Fibroblast of villous mesenchyme (primary cell): Measurements from ENCODE around the gene SMPDL3A. TPM values are rescaled to one million over a fixed set of nuclear protein-coding genes. Genes with fewer than 3 reads are reported as not detected.
A peak's percentile ranks its signal among the peaks of the same experiment; 100 is the strongest.

Experiments used
- DNase-seq: peaks from one replicate; pipeline ENCODE4 v3.0.0-alpha.2; 2010; ENCODE audit warnings: low read depth
- H3K4me3 ChIP-seq: 2 replicates; pipeline ENCODE4 v1.5.1; 2011; ENCODE audit warnings: low read depth, mild to moderate bottlenecking, low read length
- total RNA-seq: library from RNA; depleted of rRNA; stranded (reverse); fragments of >200 nt; gene quantifications from 2 replicates; pipeline ENCODE4 v1.2.3, GENCODE V29; 2012
- TF ChIP-seq, protein P1 (sequence below): IDR thresholded peaks from 2 replicates; pipeline ENCODE4 v1.5.1; 2012; ENCODE audit warnings: low read depth, mild to moderate bottlenecking, low read length; ENCODE audit not compliant: insufficient read depth

SMPDL3A gene
- total RNA-seq, 1 donor = 13.4 TPM

DNA sequence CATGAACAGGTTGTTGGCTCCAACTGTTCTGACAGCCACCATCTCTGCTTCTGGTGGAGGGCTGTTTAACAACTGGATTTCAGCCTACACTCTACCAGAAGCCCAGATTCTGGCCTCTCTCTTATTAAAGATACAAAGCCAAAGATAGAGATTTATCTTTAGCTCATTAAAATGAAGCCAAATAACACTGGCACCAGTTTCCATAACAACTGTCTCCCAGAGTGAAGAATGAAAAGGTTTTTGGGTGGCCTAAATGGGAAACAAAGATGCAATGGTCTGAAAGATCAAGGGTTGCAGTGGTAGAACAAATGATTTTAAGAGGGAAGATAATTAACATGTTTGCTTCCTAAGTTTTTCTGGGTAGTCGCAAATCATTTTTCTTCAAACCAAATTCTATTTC is 3.2 kb upstream of the SMPDL3A start:
- no peak for DNase-seq
- TF ChIP-seq, protein P1, sequence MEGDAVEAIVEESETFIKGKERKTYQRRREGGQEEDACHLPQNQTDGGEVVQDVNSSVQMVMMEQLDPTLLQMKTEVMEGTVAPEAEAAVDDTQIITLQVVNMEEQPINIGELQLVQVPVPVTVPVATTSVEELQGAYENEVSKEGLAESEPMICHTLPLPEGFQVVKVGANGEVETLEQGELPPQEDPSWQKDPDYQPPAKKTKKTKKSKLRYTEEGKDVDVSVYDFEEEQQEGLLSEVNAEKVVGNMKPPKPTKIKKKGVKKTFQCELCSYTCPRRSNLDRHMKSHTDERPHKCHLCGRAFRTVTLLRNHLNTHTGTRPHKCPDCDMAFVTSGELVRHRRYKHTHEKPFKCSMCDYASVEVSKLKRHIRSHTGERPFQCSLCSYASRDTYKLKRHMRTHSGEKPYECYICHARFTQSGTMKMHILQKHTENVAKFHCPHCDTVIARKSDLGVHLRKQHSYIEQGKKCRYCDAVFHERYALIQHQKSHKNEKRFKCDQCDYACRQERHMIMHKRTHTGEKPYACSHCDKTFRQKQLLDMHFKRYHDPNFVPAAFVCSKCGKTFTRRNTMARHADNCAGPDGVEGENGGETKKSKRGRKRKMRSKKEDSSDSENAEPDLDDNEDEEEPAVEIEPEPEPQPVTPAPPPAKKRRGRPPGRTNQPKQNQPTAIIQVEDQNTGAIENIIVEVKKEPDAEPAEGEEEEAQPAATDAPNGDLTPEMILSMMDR = no peak
- H3K4me3 ChIP-seq = no peak overlapping the region

DNA sequence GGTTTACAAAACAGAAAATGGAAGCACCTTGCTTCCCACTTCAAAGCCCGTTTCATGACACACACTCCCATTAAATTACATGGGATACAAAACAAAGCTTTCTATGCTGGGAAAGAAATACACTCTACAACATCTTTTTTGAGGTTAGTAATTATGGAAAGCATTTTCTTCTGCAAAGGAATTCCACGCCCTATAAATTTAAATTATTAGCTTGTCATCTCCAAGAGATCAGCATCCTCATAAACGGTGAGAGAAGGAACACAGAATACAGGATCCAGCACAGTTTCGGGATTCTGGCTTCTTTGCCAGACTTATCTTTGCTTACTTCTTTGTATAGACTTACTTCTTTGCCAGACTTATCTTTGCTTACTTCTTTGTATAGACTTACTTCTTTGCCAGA is 1.3 kb upstream of the SMPDL3A start:
- H3K4me3 ChIP-seq = no peak overlapping the region
- peak; percentile 69 for DNase-seq
- TF ChIP-seq, protein P1 = no peak

DNA sequence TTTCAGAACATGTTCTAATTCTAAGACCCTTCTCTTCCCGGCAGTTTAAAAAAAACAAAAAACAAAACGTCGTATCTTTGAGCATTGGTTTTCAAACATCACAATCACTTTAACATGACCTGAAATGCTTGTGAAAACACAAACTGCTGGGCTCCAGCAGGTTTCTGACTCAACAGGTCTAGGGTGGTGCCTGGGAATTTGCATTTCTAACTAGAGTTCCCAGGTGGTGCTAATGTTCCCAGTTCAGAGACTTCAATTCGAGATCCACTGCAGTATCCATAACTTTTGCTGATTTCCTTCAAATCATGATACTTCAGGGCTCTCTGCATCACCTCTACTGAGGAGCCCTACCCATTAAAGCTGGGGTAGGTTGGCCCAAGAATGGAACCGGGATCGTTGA is 850 bp upstream of the SMPDL3A start:
- no peak for DNase-seq
- TF ChIP-seq, protein P1 = no peak
- H3K4me3 ChIP-seq = peak overlapping the region; percentile 82

DNA sequence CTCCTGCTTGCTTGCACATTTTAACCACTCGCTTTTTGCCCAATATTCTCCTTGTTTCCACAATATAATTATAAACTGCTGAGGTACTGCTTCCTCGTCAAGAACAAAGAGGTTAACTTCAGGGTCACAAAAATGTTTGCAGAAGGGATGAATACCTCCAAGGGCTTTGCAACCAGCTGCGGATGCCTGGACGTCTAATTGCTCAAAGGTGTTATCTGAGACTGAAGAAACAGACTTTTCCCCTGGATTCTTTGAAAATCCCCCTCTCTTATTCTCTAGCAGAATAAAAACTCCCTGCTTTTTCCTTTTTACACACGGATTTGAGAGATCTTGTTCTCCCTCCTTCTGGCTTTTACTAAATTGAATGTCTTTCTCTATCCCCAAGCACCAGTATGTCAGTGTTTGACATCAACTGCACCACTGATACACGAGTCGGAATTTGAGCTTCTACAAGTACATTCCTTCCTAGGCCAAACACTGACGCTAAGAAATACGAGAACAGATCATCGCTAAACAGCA is 336 bp upstream of the SMPDL3A start:
- peak; percentile 95 for DNase-seq
- peak overlapping the region; percentile 82 for H3K4me3 ChIP-seq
- TF ChIP-seq, protein P1 = no peak

DNA sequence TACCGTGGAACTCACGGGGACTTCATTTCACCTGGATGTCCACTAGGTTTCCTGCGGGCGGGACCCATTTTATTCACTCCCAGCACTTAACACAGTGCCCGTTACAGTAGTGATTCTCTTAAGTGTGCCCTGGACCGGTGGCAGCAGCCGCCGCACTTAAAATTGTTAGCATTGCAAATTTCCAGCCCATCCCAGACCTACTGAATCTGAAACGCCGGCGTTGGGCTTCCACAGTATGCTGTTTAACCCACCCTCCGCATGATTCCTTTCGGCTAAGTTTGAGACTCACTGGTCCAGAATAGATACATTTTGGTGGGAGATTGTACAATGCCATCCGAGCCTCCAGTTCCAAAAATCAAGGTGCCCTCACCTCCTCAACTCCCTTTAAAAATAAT is 967 bp downstream of the SMPDL3A start:
- TF ChIP-seq, protein P1 = no peak
- H3K4me3 ChIP-seq = peak overlapping the region; percentile 82
- DNase-seq = peak; percentile 29

DNA sequence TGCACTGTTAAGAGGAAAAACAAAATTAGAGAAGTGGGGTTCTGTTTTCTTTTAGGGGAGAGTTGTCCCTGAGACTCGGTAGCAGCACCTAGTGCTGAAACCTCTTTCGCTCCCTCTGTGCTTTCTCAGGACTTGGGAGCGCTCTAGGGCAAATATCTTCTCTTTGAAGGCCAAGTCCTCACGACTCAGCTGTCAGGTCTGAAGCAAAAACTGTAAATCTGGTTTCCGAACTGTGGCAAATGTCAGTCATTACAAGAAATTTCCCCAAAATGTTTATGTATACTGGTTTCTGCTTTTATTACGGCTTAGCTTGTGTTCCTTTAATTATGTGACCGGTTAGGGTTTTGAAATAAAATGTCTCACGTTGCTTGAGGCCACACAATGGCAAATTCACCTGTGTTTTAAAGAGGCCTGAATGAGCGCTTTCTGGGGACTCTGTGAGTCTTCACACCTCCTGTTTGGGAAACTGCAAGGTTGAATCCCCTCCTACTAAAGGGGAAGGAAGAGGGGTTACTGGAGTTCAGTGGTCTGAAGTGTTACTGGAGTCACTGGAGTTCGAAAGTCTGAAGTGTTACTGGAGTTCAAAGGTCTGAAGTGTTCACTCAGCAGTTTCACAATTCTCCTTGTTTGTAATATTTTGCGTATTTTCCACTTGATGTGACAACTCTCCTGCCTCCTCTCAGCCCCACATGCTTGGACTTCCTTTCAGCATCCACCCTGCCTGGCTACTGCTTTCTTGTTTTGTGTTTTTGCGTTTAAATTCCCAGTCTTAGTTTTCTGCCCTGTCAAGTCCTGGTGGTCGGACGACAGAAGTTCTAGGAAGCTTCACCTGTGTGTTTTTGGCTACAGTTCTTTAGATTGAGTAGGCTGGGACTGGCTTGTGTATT is 1.6 kb downstream of the SMPDL3A start:
- H3K4me3 ChIP-seq = peak overlapping the region; percentile 82
- TF ChIP-seq, protein P1 = peak; percentile 12
- peak; percentile 77 for DNase-seq
